Measurements from ENCODE around the gene VAPA.

DNA sequence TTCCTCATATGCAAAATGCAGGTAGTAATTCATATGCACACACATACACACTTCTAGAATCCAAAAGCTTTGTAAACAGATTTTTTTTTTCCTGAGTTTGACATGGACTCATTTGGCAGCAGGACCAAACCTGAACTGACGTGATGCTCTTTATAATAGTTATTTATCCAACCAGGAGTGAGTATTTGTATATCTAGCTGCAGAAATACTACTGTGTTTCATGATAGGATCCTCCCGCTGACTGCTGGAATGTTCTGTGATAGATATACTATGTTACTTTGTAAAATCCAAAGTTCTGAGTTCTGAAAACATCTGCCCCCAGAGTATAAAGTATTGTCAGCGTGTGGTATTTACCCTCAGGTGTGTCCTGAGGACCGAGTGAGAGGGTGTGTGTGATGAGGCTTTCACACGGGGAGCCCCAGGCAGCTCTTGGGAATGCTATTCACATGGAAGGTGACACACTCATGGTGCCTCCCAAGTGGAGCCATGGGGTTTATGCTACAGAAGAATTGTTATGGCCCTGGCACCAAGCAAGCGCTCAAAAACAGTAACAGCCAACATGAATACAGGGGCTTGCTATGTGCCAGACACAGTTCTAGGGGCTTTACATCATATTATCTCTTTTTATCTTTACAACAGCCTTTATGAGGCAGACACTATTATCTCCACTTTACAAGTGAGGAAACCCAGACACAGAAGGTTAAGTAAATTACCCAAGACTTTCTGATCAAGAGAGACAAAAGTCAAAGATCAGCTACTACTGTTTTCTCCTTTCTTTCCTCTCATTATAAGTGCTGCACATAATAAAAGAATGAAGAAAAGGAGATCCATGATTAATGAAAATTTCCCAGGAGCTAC is 44.7 kb upstream of the VAPA start:
- TF ChIP-seq POLR2AphosphoS5 (IDR thresholded peaks at IDR 0.05; ENCODE audit: low read depth, low read length) (no peak), POLR2A (IDR thresholded peaks at IDR 0.05; ENCODE audit: low read depth, low read length) (no peak), PAX5 (IDR thresholded peaks at IDR 0.05; ENCODE audit: insufficient read depth, low read length, severe bottlenecking) (no peak), POU2F2 (IDR thresholded peaks at IDR 0.05; ENCODE audit: low read depth, low read length) (no peak)

All from GM12891 (cell line).